GM12878 (cell line): ENCODE measurements around the gene MGAT3. TPM values are rescaled to one million over a fixed set of nuclear protein-coding genes. Genes with fewer than 3 reads are reported as not detected.

ENCODE experiments used
- IKZF2 ChIP-seq, 2 experiments: fragments of 450-650 bp; IDR thresholded peaks; 2 replicates each; pipeline ENCODE4 v1.6.1; 2017; ENCODE audit warnings: mild to moderate bottlenecking in 2 of 2, moderate library complexity in 2 of 2
- POLR2A ChIP-seq: IDR thresholded peaks from 2 replicates; pipeline ENCODE4 v1.6.1; 2011; ENCODE audit warnings: low read depth, mild to moderate bottlenecking, low read length
- RAD51 ChIP-seq: fragments of 450-650 bp; IDR thresholded peaks from 2 replicates; pipeline ENCODE4 v1.6.1; 2016; ENCODE audit warnings: moderate library complexity, mild to moderate bottlenecking, inconsistent platforms
- RELA ChIP-seq: fragments of 450-650 bp; IDR thresholded peaks from 2 replicates; pipeline ENCODE4 v1.8.0; 2014; ENCODE audit warnings: borderline replicate concordance; ENCODE audit not compliant: partially characterized antibody
- SMAD1 ChIP-seq: fragments of 450-650 bp; IDR thresholded peaks from 2 replicates; pipeline ENCODE4 v1.6.1; 2018; ENCODE audit warnings: mild to moderate bottlenecking, low read depth; ENCODE audit not compliant: partially characterized antibody
- SMARCA5 ChIP-seq: fragments of 450-650 bp; IDR thresholded peaks from 2 replicates; pipeline ENCODE4 v1.6.1; 2017; ENCODE audit warnings: mild to moderate bottlenecking
- SUPT20H ChIP-seq: IDR thresholded peaks from 2 replicates; pipeline ENCODE4 v1.6.1; 2011; ENCODE audit warnings: low read depth, mild to moderate bottlenecking, low read length, moderate library complexity, borderline replicate concordance; ENCODE audit not compliant: control insufficient read depth
- TAF1 ChIP-seq: IDR thresholded peaks from 2 replicates; pipeline ENCODE4 v1.6.1; 2011; ENCODE audit warnings: mild to moderate bottlenecking, low read depth, low read length, borderline replicate concordance
- ZNF274 ChIP-seq: IDR thresholded peaks from one replicate; pipeline ENCODE4 v1.8.0; 2011; ENCODE audit not compliant: insufficient read length, insufficient read depth
- polyA plus RNA-seq, 11 experiments: library from polyadenylated mRNA; depleted of rRNA in 4 of 11; unstranded in 6 of 11; stranded (reverse) in 5 of 11; fragments of >200 nt; fragmentation: Nextera tagmentation in 4 of 11; fragmentation: Illumina TruSeq in 1 of 11; extraction: Ambion mirVana in 4 of 11; extraction: Trizol in 1 of 11; gene quantifications; 1 replicate in 1 of 11; 2 replicates in 10 of 11; pipeline versions ENCODE4 v1.2.1 to v1.2.3, GENCODE V29; 2011 to 2016; ENCODE audit warnings: inconsistent platforms in 2 of 11, missing spikeins in 2 of 11, low read depth in 1 of 11
- total RNA-seq, 4 experiments: library from RNA; depleted of rRNA in 3 of 4; stranded (reverse); fragments of >200 nt in 3 of 4; fragmentation: Illumina TruSeq in 1 of 4; extraction: Trizol in 1 of 4; gene quantifications; 2 replicates each; pipeline versions ENCODE4 v1.2.1 to v1.2.3, GENCODE V29; 2013 to 2021
- TF ChIP-seq, protein P1 (sequence below): fragments of 450-650 bp; IDR thresholded peaks from 2 replicates; pipeline ENCODE4 v1.6.1; 2017; ENCODE audit warnings: mild to moderate bottlenecking, low read depth, inconsistent platforms; ENCODE audit not compliant: poor library complexity, severe bottlenecking
- TF ChIP-seq, protein P2 (sequence below): IDR thresholded peaks from 2 replicates; pipeline ENCODE4 v1.6.1; 2012; ENCODE audit warnings: low read depth, low read length, improper control_type of control experiment
- TF ChIP-seq, protein P3 (sequence below): fragments of 150-350 bp; IDR thresholded peaks from 2 replicates; pipeline ENCODE4 v1.6.1; 2014; ENCODE audit warnings: mild to moderate bottlenecking, low read depth, low read length

MGAT3 gene
- total and polyA plus RNA-seq, 10 of the 15 experiments (the other 5 are each of a cell fraction or from before 2014, with no cell fraction given): 0.32 to 40.2 (median 11.9) TPM

DNA sequence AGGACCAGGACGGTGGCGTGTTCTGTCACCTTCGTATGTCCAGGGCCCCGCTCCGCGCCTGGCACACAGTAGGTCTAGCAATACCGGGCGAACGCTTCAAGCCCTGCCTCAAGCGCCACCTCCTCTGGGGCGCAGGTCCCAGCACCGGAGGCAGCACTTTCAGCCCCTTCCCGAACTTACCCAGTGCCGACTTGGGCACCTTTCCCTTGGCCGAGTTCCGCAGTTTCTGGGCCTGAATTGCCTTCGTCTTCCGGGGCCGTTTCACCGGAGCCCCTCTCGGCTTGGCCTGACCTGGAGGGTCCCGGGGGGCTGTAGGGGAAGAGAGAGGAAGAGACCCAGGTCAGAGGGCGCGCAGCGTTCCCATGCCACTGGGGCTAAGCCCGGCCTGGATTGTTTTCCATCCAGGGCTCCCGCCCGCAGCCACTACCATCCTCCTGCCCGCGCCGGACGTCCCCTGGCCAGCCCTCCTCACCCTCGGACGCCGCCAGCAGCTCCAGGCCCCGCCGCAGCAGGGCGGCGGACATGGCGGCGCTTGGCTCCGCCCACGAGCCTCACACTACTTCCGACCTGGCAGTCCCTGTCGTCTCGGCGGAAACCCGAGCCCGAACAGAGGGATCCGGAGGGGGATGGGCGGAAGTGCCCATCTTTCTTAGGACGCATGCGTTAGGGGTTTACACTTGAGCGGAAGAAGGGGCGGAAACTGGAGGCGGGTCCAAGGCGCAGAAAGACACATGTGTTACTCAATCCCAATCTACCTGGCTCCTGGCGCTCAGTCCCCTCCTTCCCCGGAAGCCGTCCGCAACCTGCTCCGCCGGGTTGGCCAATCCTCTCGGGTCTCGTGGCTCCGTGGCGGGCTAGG lies 75.6 kb downstream of the MGAT3 start, which contains the start of gene RPS19BP1 (continued):
- TF ChIP-seq, protein P1, sequence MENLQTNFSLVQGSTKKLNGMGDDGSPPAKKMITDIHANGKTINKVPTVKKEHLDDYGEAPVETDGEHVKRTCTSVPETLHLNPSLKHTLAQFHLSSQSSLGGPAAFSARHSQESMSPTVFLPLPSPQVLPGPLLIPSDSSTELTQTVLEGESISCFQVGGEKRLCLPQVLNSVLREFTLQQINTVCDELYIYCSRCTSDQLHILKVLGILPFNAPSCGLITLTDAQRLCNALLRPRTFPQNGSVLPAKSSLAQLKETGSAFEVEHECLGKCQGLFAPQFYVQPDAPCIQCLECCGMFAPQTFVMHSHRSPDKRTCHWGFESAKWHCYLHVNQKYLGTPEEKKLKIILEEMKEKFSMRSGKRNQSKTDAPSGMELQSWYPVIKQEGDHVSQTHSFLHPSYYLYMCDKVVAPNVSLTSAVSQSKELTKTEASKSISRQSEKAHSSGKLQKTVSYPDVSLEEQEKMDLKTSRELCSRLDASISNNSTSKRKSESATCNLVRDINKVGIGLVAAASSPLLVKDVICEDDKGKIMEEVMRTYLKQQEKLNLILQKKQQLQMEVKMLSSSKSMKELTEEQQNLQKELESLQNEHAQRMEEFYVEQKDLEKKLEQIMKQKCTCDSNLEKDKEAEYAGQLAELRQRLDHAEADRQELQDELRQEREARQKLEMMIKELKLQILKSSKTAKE: no peak
- TF ChIP-seq SMAD1 (no peak), SUPT20H (no peak), SMARCA5 (no peak), IKZF2 (IDR thresholded peaks at IDR 0.05) (no peak), TAF1 (peak; percentile 71; the same call in 1 of the 2 replicates), POLR2A (peak; percentile 99), RELA (peak; percentile 23), ZNF274 (no peak), RAD51 (0 out of 2 replicates have a peak, but pooled peaks have one; percentile 55)
- TF ChIP-seq, protein P2, sequence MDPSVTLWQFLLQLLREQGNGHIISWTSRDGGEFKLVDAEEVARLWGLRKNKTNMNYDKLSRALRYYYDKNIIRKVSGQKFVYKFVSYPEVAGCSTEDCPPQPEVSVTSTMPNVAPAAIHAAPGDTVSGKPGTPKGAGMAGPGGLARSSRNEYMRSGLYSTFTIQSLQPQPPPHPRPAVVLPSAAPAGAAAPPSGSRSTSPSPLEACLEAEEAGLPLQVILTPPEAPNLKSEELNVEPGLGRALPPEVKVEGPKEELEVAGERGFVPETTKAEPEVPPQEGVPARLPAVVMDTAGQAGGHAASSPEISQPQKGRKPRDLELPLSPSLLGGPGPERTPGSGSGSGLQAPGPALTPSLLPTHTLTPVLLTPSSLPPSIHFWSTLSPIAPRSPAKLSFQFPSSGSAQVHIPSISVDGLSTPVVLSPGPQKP: peak; percentile 93
- TF ChIP-seq, protein P3, sequence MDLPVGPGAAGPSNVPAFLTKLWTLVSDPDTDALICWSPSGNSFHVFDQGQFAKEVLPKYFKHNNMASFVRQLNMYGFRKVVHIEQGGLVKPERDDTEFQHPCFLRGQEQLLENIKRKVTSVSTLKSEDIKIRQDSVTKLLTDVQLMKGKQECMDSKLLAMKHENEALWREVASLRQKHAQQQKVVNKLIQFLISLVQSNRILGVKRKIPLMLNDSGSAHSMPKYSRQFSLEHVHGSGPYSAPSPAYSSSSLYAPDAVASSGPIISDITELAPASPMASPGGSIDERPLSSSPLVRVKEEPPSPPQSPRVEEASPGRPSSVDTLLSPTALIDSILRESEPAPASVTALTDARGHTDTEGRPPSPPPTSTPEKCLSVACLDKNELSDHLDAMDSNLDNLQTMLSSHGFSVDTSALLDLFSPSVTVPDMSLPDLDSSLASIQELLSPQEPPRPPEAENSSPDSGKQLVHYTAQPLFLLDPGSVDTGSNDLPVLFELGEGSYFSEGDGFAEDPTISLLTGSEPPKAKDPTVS: no peak
